Motor neuron (in vitro differentiated cells): ENCODE results near the gene NDUFS4. TPM values are rescaled to one million over a fixed set of nuclear protein-coding genes. Genes with fewer than 3 reads are reported as not detected.
"Not testable (repeated sequence)": the region's sequence is repeated elsewhere in the genome, so short reads cannot be mapped to it uniquely, and the experiment has no call there.

ENCODE experiments used
- ATAC-seq, 8 experiments: fragments of 200-7000 bp; cut with Tn5 transposase; replicated peaks in 6 of 8; 2 replicates each; pipeline ENCODE4 v1.8.0; 2021; ENCODE audit warnings: mild to moderate bottlenecking in 8 of 8, moderate library complexity in 8 of 8
- H3K27ac ChIP-seq, 2 donors: fragments of 250-450 bp; sonication (Bioruptor Pico); 2 replicates each; pipeline ENCODE4 v1.9.0; 2021; ENCODE audit warnings: antibody characterized with exemption in 2 of 2, mild to moderate bottlenecking in 2 of 2, moderate library complexity in 1 of 2
- H3K4me1 ChIP-seq, 2 donors: fragments of 250-450 bp; sonication (Bioruptor Pico); replicated peaks in 1 of 2; 2 replicates each; pipeline ENCODE4 v1.6.1; 2021; ENCODE audit warnings: antibody characterized with exemption in 2 of 2, mild to moderate bottlenecking in 2 of 2, moderate library complexity in 1 of 2
- H3K4me3 ChIP-seq, 5 donors: fragments of 250-450 bp; sonication (Bioruptor Pico); 2 replicates each; pipeline ENCODE4 v1.9.0; 2021; ENCODE audit warnings: antibody characterized with exemption in 5 of 5, mild to moderate bottlenecking in 5 of 5, moderate library complexity in 4 of 5
- WGBS, 10 experiments: fragments of 450-650 bp; shearing (Covaris generic); methylation state at CpG; one replicate each; pipeline ENCODE4 v1.0.0; 2022; 5-methylcytosine and 5-hydroxymethylcytosine counted together
- in situ Hi-C, 9 experiments: fragments of 400-800 bp; cut with MboI; loops; one replicate each; pipeline ENCODE4 v1.15.0; 2021; ENCODE audit warnings: low sequenced_read_pairs in 9 of 9, low pct_unique_long_range_greater_than_20kb in 2 of 9; ENCODE audit not compliant: unreplicated experiment in 9 of 9
- total RNA-seq, 8 experiments: library from RNA; unstranded; fragments of 300-600 nt; gene quantifications; 2 replicates each; pipeline versions ENCODE4 v1.2.3 to v1.2.4, GENCODE V29; 2022

The NDUFS4 gene
- total RNA-seq, 8 experiments from 2014 or later: 95.0 to 205 (median 161) TPM

DNA sequence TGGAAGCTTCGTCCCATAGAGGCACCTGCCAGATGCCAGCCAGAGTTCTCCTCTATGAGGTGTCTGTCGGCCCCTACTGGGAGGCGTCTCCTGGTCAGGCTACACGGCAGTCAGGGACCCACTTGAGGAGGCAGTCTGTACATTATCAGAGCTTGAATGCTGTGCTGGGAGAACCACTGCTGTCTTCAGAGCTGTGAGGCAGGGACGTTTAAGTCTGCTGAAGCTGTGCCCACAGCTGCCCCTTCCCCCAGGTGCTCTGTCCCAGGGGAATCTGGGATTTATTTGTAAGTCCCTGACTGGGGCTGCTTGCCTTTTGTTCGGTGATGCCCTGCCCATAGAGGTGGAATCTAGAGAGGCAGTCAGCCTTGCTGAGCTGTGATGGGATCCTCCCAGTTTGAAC, 70.8 kb downstream of the NDUFS4 start:
- in situ Hi-C loops: no loop called here
- no peaks in the 10 kb centered on the region for H3K4me1 ChIP-seq
- WGBS, 10 experiments: 80 to 100% (median 100%) methylated on average over 1 to 2 of the region's 6 CpGs; no CpG with 5 or more reads in 4 of the 10 experiments

DNA sequence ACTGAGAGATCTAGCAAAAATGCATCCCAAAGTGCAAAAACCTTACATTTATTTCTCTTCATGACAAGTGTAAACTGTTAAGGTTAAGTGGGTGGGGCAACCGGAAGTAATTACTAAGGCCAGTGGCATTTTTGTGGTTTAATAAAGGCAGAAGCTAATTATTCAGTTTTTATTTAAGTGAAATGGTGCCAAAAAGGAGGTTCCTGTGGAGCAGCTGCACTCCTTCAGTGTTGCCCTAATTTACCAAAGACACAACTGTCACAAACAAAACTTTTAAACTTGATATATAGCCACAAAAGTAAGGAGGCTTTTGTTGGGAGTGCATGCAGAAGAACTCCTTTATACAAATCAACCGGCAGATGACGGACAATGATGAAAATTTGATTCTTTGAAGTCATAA, 81.6 kb downstream of the NDUFS4 start:
- peaks cover 6 to 8% of the 10 kb centered on the region in 2 donors for H3K4me1 ChIP-seq
- ATAC-seq: peak in 7 of 8 experiments; percentile 16 to 92 (median 52)
- in situ Hi-C loops: no loop called here

More for the DNA sequence above, 70.8 kb downstream of the NDUFS4 start:
- no peak for ATAC-seq
- no peak overlapping the region for H3K4me3 ChIP-seq
- no peak overlapping the region for H3K27ac ChIP-seq

DNA sequence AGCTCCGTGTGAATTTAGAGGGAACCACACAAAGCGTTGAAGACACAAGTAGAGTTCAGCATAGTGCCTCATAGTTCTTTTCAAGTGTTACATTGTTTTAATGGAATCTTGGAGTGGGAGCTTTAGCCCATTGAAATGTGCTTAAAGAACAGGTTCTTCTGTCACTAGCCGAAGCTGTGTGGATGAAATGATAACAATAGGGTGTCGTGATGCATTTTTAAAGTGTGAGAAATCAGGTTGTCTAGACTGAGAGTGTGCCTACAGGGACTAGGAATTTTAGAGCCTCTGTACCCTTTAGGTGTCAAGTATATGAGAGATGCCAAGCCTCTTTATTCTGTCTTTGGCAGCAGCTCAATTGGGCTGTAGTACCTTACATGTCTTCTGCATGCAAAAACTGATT, 83.0 kb downstream of the NDUFS4 start:
- in situ Hi-C loops: no loop called here
- peaks cover 6 to 8% of the 10 kb centered on the region in 2 donors for H3K4me1 ChIP-seq
- ATAC-seq: no peak
- H3K4me3 ChIP-seq: no peak overlapping the region
- H3K27ac ChIP-seq: no peak overlapping the region
- 23 to 100% (median 59%) methylated on average over 1 to 4 of the region's 4 CpGs; no CpG with 5 or more reads in 2 of the 10 experiments for WGBS, 10 experiments

More for the DNA sequence above, 81.6 kb downstream of the NDUFS4 start:
- Histone ChIP-seq H3K4me3 (no peak overlapping the region), H3K27ac (no peak overlapping the region)
- WGBS, 10 experiments: 0 to 100% (median 4%) methylated on average over 1 to 3 of the region's 3 CpGs; no CpG with 5 or more reads in 1 of the 10 experiments

DNA sequence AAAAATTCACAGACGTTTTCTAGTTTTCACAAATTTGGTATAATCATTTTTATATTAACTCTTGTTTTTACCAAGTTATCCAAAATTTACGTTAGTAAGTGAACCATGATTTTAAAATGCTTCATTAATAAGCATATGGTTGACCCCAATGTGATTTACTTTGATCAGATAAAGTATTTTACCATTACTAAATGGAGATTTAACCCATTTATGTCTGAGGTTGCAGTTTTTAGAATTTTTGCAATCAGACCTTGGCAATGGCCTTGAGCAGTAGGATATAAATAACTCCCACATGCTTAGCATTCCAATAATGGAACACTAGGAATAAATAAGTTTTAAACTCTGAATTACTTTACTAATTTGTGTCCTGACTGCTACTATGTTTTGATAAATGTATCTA, 84.6 kb downstream of the NDUFS4 start:
- no peak for ATAC-seq
- Histone ChIP-seq H3K4me3 (no peak overlapping the region), H3K27ac (no peak overlapping the region), H3K4me1 (peaks cover 6 to 8% of the 10 kb centered on the region in 2 donors)
- in situ Hi-C loops: no loop called here
- 61 to 100% (median 83%) methylated on average over 1 to 2 of the region's 2 CpGs; no CpG with 5 or more reads in 1 of the 10 experiments for WGBS, 10 experiments

DNA sequence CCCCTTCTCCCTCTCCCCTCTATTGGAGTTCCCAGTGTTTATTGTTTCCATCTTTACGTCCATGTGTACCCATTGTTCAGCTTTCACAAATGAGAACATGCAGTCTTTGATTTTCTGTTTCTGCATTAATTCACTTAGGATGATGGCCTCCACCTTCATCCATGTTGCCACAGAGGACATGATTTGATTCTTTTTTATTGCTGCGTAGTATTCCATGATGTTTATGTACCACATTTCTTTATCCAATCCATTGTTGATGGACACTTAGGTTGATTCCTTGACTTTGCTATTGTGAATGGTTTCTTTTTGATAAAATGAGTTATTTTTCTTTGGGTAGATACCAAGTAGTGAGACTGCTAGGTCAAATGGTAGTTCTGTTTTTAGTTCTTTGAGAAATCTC, 88.9 kb downstream of the NDUFS4 start:
- no peaks in the 10 kb centered on the region for H3K4me1 ChIP-seq
- 88 to 100% (median 100%) methylated on average over 1 to 2 of the region's 2 CpGs; no CpG with 5 or more reads in 1 of the 10 experiments for WGBS, 10 experiments
- no peak overlapping the region for H3K27ac ChIP-seq
- in situ Hi-C loops: no loop called here
- no peak for ATAC-seq
- H3K4me3 ChIP-seq: no peak overlapping the region

DNA sequence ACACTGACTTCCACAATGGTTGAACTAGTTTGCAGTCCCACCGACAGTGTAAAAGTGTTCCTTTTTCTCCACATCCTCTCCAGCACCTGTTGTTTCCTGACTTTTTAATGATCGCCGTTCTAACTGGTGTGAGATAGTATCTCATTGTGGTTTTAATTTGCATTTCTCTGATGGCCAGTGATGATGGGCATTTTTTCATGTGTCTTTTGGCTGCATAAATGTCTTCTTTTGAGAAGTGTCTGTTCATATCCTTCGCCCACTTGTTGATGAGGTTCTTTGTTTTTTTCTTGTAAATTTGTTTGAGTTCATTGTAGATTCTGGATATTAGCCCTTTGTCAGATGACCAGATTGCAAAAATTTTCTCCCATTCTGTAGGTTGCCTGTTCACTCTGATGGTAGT, 100.1 kb downstream of the NDUFS4 start:
- H3K4me3 ChIP-seq, ATAC-seq, H3K4me1 ChIP-seq, in situ Hi-C loops, H3K27ac ChIP-seq: not testable (repeated sequence)
- WGBS, 10 experiments: 100% methylated on average over 2 of the region's 4 CpGs; no CpG with 5 or more reads in 9 of the 10 experiments

DNA sequence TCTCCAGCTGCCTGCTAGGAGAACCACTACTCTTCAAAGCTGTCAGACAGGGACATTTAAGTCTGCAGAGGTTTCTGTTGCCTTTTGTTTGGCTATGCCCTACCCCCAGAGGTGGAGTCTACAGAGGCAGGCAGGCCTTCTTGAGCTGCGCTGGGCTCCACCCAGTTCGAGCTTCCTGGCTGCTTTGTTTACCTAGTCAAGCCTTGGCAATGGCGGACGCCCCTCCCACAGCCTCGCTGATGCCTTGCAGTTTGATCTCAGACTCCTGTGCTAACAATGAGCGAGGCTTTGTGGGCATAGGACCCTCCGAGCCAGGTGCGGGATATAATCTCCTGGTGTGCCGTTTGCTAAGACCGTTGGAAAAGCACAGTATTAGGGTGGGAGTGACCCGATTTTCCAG, 104.9 kb downstream of the NDUFS4 start:
- H3K4me3 ChIP-seq, H3K4me1 ChIP-seq, in situ Hi-C loops, H3K27ac ChIP-seq, ATAC-seq: not testable (repeated sequence)
- 50 to 100% (median 91%) methylated on average over 1 to 2 of the region's 11 CpGs; no CpG with 5 or more reads in 6 of the 10 experiments for WGBS, 10 experiments

DNA sequence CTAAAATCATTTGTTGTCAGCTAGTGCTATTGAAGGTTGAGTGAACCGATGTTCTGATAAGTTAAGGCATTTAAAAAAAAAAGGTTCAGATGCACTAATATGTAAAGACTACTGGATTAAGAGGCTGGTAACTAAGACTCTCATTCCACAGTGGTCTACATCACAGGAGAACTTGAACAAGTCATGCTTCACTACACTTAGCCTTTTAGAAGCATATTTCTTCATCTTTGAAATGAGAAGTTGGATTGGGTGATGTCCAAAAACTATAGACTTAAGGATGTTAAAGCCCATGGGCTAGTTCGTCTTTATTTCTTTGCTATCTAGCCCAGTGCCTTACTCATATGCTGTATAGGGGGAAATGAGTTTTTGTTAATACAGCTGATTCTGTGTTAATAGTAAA, 107.2 kb downstream of the NDUFS4 start:
- Histone ChIP-seq H3K4me1 (no peaks in the 10 kb centered on the region), H3K27ac (no peak overlapping the region), H3K4me3 (no peak overlapping the region)
- no peak for ATAC-seq
- in situ Hi-C loops: no loop called here
- 86 to 100% (median 94%) methylated on average over 1 to 2 of the region's 2 CpGs; no CpG with 5 or more reads in 5 of the 10 experiments for WGBS, 10 experiments

DNA sequence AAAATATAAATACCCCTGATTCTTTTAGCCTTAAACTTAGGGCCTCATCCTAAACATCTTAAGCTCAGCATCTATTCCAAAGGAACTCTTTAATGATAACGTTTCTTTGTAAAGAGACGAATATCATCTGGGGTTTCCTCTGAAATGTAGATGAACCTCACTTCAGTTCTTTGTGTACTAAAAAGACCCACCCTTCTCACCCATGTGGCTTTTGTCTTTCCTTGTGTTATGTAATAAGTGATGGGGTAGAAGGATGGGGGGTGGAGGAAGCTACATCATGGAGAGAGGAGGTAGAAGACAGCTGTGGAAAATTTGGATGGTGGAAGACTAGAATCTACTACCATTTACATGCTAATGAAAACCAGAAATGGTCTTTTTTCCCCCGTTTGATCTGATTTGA, 111.0 kb downstream of the NDUFS4 start:
- Histone ChIP-seq H3K4me3 (no peak overlapping the region), H3K27ac (no peak overlapping the region), H3K4me1 (no peaks in the 10 kb centered on the region)
- ATAC-seq: no peak
- 0 to 82% (median 49%) methylated on average over 2 to 3 of the region's 3 CpGs; no CpG with 5 or more reads in 3 of the 10 experiments for WGBS, 10 experiments
- in situ Hi-C loops: no loop called here

DNA sequence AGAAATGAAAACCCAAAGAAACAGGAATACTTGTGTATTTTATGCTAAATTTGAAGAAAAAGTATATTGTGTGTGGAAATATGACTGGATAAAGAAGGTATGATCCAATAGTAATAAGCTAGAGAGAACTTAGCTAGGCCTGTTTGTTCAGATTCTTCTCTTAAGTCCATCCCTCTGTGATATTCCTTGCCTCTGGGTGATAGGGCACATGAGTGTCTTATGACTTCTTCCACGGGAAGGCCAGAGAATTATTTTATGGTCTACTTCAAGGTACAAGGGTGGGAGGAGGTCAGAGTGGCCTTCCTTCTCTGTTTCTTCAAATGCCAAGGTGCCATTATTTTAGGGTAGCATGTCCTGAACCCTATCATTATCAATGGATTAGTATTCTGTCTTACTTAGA, 113.7 kb downstream of the NDUFS4 start:
- H3K27ac ChIP-seq: no peak overlapping the region
- no peak for ATAC-seq
- H3K4me1 ChIP-seq: no peaks in the 10 kb centered on the region
- no peak overlapping the region for H3K4me3 ChIP-seq
- in situ Hi-C loops: no loop called here
- 40 to 100% (median 88%) methylated on average over 1 of the region's 1 CpG; no CpG with 5 or more reads in 3 of the 10 experiments for WGBS, 10 experiments

DNA sequence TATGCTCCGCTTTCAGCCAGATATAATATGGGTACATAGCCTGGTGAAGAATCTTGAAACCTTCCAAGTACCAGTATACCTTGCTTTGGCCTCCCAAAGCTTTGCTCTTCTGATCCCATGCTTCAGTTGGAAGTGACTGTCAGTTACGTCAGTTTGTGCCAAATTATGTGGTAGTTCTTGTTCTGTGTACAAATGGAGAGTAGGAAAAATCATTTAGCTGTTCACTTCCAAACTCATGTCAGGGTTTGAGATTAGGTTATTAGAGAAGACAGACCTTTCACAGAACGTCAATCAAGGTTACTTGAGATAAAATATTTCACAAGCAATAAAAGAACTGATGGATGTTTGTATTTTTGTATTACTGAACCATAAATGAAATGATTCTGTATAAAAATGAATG, 117.2 kb downstream of the NDUFS4 start:
- Histone ChIP-seq H3K27ac (no peak overlapping the region), H3K4me3 (no peak overlapping the region), H3K4me1 (no peaks in the 10 kb centered on the region)
- in situ Hi-C loops: no loop called here
- ATAC-seq: no peak
- WGBS, 10 experiments: 92 to 100% (median 96%) methylated on average over 1 to 3 of the region's 3 CpGs; no CpG with 5 or more reads in 1 of the 10 experiments

DNA sequence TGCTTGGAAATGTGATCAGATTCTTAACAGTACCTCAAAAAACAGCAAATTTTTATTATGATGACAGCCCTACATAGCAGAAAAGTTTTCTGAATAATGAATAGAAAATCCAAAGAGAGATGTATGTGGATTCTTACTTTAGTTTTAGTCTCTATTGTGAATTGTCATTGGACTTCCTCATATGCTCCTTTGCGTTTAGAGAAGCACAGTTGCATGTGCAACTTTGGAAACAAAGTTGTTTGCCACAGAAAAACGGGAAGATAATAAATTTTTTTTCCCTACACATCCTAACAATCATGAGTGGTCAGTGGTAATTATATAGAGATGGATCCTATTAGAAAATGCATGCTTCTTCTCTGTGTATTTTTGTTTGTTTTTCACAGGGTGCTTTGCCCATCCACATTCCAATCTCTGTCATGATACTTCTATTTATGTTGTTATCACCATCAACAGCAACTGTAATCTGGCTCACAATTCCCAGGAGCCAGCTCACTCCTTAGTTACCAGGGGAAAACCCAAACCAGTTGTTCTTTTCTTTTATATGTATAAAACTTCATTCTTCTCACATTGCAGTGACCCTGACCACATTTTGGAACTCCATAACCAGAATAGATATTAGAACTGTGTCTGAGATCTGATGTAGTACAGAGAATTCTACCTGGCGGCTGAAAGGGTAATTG, 118.7 kb downstream of the NDUFS4 start:
- H3K4me1 ChIP-seq: no peaks in the 10 kb centered on the region
- no peak overlapping the region for H3K4me3 ChIP-seq
- peak in 1 of 8 experiments; percentile 21 for ATAC-seq
- in situ Hi-C loops: no loop called here
- no peak overlapping the region for H3K27ac ChIP-seq
- 54 to 100% (median 89%) methylated on average over 1 to 3 of the region's 3 CpGs; no CpG with 5 or more reads in 2 of the 10 experiments for WGBS, 10 experiments

DNA sequence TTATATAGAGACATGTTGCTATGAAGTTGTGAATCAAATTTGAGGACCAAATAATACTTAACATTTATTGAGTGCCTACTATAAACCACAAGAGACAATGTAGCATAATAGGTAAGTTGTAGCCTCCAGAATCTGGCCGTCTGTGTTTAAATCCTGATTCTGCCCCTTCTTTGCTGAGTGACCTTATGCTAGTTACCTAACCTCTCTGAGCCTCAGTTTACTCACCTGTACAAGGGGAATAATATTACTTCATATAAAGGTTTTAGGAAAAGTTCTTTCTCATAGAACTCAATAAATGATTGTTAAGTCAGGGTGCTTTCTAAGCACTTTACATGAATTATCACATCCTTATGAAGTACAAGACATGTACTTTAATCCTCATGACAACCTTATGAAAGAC, 120.6 kb downstream of the NDUFS4 start:
- ATAC-seq: no peak
- Histone ChIP-seq H3K4me3 (no peak overlapping the region), H3K4me1 (no peaks in the 10 kb centered on the region), H3K27ac (no peak overlapping the region)
- WGBS, 10 experiments: 67 to 100% (median 100%) methylated on average over 1 of the region's 1 CpG; no CpG with 5 or more reads in 1 of the 10 experiments
- in situ Hi-C loops: no loop called here

DNA sequence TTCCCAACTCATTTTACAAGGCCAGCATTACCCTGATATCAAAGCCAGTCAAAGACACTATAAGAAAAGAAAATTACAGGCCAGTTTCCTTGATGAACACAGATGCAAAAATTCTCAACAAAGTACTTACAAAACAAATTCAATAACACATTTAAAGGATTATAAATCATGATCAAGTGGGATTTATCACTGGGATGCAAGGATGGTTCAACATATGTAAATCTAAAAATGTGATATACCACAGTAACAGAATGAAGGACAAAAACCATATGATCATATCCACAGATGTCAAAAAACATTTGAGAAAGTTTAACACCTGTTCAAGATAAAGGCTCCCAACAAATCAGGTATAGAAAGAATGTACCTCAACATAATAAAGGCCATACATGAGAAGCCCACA, 130.6 kb downstream of the NDUFS4 start:
- in situ Hi-C loops: no loop called here
- no peak for ATAC-seq
- H3K27ac ChIP-seq: no peak overlapping the region
- H3K4me1 ChIP-seq: no peaks in the 10 kb centered on the region
- H3K4me3 ChIP-seq: no peak overlapping the region
